ENCODE data around the gene BATF.
"Not testable (repeated sequence)": the region's sequence is repeated elsewhere in the genome, so short reads cannot be mapped to it uniquely, and the experiment has no call there.

BATF gene, protein sequence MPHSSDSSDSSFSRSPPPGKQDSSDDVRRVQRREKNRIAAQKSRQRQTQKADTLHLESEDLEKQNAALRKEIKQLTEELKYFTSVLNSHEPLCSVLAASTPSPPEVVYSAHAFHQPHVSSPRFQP

DNA sequence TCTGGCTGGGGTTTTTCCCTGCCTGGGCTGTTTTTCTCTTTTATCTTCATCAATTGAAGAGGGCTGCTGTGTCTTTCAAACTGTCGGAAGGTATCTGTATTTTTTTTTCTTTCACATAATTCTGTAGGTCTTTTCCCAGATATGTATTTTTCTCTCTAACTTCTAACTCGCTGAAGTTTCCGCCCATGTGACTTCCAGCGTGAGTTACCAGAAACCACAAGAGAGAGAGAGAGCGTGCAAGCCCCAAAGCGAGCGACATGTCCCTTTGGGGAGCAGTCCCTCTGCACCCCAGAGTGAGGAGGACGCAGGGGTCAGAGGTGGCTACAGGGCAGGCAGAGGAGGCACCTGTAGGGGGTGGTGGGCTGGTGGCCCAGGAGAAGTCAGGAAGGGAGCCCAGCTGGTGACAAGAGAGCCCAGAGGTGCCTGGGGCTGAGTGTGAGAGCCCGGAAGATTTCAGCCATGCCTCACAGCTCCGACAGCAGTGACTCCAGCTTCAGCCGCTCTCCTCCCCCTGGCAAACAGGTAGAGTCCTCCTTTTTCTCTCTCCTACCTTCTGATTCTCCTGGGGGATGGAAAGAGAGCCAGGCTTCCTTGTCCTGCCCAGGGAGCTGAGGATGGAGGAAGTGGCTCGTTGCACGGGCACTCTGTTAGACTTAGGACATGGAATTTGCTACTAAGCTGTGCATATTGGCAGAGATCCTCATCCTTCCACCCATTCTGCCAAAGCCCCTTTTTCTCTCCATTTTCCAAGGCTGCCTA, at the start of gene BATF:
Gene BATF, plus strand, starts transcription at position 246 of the 759 bp plus-strand sequence. Its CDS starts 214 bp downstream, at position 460.
- DNase-seq (ENCODE audit: low read depth) = no peak
- peaks cover 9% of the 10 kb centered on the region for H3K4me1 ChIP-seq (ENCODE audit: control insufficient read depth, insufficient read depth, low read length)

DNA sequence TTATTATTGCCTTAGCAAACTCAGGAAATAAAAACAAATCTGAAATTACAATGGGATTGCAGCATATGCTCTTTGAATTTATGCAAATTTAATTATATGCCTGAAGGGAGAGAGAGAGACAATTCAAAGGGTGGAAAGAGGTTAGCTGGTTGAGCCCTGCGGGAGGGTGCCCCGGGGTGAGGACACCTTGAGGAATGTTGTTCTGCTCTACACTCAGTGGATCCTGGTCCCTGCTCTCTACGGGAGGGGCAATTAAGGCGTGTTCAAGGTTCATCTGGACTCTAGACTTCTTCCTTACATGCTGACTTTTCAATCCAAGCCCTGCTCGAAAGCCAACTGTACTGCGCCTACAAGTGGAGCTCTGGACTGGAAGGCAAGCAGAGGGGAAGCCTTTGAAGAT, 48.1 kb upstream of the BATF start:
- not testable (repeated sequence) for H3K9ac ChIP-seq (ENCODE audit: low read length); H3K4me1 ChIP-seq (ENCODE audit: control insufficient read depth, insufficient read depth, low read length); H3K9me3 ChIP-seq (ENCODE audit: control insufficient read depth, low read length); H3K27me3 ChIP-seq (replicated peaks; ENCODE audit: control insufficient read depth, insufficient read depth, low read length); H3K4me3 ChIP-seq (ENCODE audit: low read length); DNase-seq (ENCODE audit: low read depth)
- H3K36me3 ChIP-seq (ENCODE audit: control insufficient read depth, insufficient read depth, low read length, severe bottlenecking) = peaks cover 78% of the 10 kb centered on the region

More for the DNA sequence above, at the start of gene BATF:
- no peaks in the 10 kb centered on the region for H3K36me3 ChIP-seq (ENCODE audit: control insufficient read depth, insufficient read depth, low read length, severe bottlenecking)
- H3K27me3 ChIP-seq (replicated peaks; ENCODE audit: control insufficient read depth, insufficient read depth, low read length) = no peaks in the 10 kb centered on the region
- H3K9ac ChIP-seq (ENCODE audit: low read length) = no peak within 1 kb of the TSS
- no peaks in the 10 kb centered on the region for H3K9me3 ChIP-seq (ENCODE audit: control insufficient read depth, low read length)
- H3K4me3 ChIP-seq (ENCODE audit: low read length) = no peak within 1 kb of the TSS

DNA sequence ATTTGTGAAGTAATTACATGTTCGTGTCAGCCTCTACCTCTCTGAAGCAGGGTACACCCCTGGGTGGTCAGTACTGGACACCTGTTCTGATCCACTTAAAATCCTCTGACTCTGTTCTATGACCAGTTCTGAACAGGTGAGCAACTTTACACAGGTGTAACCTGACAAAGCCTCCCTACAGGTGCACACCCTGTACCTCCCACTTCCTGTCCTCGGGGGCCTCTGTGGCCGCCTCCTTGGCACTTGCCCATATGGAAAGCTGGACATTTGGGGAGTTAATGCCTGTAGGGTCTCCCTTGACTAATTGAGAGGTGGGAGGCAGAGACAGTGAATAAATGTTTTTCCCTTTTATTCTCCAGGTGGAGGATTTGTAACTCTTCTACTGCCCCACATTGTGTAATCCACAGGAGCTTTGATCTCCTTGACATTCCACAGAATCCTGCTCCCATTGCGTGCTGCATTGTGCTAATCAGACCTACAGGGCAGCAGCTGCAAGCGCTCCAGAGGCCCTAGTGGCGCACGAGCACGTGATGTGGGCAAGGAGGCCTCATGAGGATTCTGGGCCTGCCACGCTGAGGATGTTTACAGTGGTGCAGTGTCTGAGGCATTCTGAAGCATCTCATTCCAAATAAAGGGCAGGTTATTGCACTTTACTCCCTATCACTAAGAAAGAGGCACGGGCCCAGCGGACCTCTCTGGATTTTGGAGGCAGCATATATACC, 45.8 kb upstream of the BATF start:
- no peak overlapping the region for H3K4me3 ChIP-seq (ENCODE audit: low read length)
- peaks cover 55% of the 10 kb centered on the region for H3K36me3 ChIP-seq (ENCODE audit: control insufficient read depth, insufficient read depth, low read length, severe bottlenecking)
- H3K4me1 ChIP-seq (ENCODE audit: control insufficient read depth, insufficient read depth, low read length) = no peaks in the 10 kb centered on the region
- no peaks in the 10 kb centered on the region for H3K9me3 ChIP-seq (ENCODE audit: control insufficient read depth, low read length)
- no peak overlapping the region for H3K9ac ChIP-seq (ENCODE audit: low read length)
- DNase-seq (ENCODE audit: low read depth) = no peak
- no peaks in the 10 kb centered on the region for H3K27me3 ChIP-seq (replicated peaks; ENCODE audit: control insufficient read depth, insufficient read depth, low read length)

DNA sequence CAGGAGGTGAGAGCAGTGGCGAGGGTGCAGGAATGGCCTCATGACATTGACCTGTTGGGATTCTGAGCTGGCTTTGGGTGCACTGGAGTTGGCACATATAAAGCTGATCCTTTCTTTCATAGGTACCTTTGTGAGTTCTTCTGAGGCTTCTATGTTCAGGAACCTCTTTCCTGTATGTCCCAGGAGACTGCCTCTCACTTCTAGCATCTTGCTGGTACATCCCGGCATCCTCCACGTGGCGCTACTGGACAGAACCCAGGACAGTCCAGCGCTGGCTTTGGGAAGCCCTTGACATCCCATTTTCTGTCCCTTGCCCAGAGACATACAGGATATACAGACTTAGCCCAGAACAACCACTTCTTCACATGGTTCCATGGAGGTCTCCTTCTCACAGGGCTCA, 44.4 kb upstream of the BATF start:
- no peaks in the 10 kb centered on the region for H3K9me3 ChIP-seq (ENCODE audit: control insufficient read depth, low read length)

DNA sequence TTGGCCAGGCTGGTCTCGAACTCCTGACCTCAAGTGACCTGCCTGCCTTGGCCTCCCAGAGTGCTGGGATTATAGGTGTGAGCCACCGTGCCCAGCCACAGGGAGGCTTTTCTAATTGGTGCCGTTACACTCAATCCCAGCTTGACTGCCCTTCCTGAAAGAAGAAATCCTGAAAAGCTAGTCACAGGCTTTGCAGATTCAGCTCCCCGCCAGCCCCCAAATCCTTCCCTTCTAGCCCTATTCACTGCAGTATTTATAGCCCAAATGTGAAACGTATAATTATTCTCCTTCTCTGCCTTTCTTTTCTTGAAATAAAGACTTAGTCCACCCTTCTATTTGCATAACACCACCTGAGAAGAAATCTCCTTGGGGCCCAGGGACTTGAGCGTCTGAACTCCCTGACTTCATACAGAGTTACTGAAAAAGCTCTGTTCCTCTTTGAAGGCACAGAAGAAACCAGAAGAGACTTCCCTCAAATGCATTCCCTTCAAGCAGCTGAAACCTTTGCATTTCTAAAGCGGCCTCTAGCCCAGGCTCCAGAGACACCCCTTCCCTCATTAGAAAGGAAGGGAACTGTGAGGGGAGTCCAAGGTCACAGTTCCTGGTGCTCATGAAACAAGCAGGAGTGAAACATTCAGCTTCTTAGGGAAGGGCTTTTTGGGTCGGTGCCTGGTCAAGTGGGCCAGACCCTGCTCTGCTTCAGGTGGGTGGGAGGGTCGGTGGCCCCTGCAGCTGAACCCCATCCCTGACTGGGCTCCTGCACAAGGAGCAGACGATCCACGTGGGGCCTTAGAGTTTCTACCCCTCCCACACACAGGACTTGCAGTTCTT, 42.3 kb upstream of the BATF start:
- H3K4me1 ChIP-seq (ENCODE audit: control insufficient read depth, insufficient read depth, low read length) = no peaks in the 10 kb centered on the region
- no peak overlapping the region for H3K4me3 ChIP-seq (ENCODE audit: low read length)
- no peak overlapping the region for H3K9ac ChIP-seq (ENCODE audit: low read length)
- H3K27me3 ChIP-seq (replicated peaks; ENCODE audit: control insufficient read depth, insufficient read depth, low read length) = no peaks in the 10 kb centered on the region
- H3K36me3 ChIP-seq (ENCODE audit: control insufficient read depth, insufficient read depth, low read length, severe bottlenecking) = peaks cover 21% of the 10 kb centered on the region
- no peaks in the 10 kb centered on the region for H3K9me3 ChIP-seq (ENCODE audit: control insufficient read depth, low read length)
- no peak for DNase-seq (ENCODE audit: low read depth)

More for the DNA sequence above, 44.4 kb upstream of the BATF start:
- H3K36me3 ChIP-seq (ENCODE audit: control insufficient read depth, insufficient read depth, low read length, severe bottlenecking) = peaks cover 40% of the 10 kb centered on the region
- no peaks in the 10 kb centered on the region for H3K27me3 ChIP-seq (replicated peaks; ENCODE audit: control insufficient read depth, insufficient read depth, low read length)
- H3K4me3 ChIP-seq (ENCODE audit: low read length) = no peak overlapping the region
- no peak for DNase-seq (ENCODE audit: low read depth)
- no peak overlapping the region for H3K9ac ChIP-seq (ENCODE audit: low read length)
- no peaks in the 10 kb centered on the region for H3K4me1 ChIP-seq (ENCODE audit: control insufficient read depth, insufficient read depth, low read length)

DNA sequence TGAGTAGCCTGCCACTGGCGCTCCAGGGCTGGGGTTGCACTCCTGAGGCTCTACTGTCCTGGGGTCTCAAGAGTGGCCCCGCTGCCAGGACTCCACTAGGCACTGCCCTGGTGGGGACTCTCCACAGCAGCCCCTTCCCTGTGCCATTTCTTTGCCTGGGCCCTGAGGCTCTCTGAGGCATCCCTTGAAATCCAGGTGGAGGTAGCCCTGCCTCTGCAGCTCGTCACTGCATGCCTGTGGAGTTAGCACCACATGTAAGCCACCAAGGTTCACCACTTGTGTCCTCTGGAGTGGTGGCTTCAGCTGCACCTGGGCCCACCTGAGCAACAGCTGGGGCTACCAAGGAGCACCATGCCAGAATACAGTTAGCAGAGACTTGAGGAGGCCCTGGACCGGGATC, 39.9 kb upstream of the BATF start:
- Histone ChIP-seq H3K9ac (ENCODE audit: low read length) (no peak overlapping the region), H3K9me3 (ENCODE audit: control insufficient read depth, low read length) (no peaks in the 10 kb centered on the region), H3K4me1 (ENCODE audit: control insufficient read depth, insufficient read depth, low read length) (no peaks in the 10 kb centered on the region), H3K4me3 (ENCODE audit: low read length) (no peak overlapping the region), H3K36me3 (ENCODE audit: control insufficient read depth, insufficient read depth, low read length, severe bottlenecking) (peaks cover under 1% of the 10 kb centered on the region), H3K27me3 (replicated peaks; ENCODE audit: control insufficient read depth, insufficient read depth, low read length) (peaks cover 4% of the 10 kb centered on the region)
- DNase-seq (ENCODE audit: low read depth) = no peak

DNA sequence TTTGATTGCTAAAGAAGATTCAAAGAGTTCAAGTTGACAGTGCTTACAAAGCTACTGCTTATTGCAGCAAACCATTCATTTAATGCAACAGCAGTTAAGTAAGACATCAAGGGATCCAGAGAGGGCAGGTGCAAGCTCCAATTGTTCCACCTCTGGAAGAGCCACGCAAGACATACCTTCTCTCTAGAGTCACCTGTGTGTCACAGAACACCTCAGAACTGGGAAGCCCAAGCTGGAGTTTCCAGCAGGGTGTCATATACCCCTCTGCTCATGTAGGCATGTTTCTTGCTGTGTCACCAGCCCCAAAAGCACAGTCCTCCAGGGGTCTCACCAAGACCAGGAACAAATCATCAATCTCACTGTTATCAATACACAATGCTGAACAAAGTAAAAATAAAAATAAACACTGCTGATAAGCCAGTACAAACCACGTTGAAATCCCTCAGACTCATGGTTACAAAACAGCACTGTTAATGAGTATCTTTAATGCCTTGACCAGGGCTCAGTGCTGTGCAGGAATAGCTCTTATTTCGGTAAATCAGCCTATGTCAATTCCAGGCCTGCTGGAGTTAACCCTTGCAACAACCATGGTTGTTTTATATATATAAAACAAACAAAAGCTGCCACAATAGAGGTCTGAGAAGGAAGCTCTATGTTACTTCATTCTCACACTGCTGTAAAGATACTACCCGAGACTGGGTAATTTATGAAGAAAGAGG, 37.4 kb upstream of the BATF start:
- Histone ChIP-seq H3K4me3 (ENCODE audit: low read length) (no peak overlapping the region), H3K9ac (ENCODE audit: low read length) (no peak overlapping the region), H3K9me3 (ENCODE audit: control insufficient read depth, low read length) (no peaks in the 10 kb centered on the region), H3K27me3 (replicated peaks; ENCODE audit: control insufficient read depth, insufficient read depth, low read length) (peaks cover 5% of the 10 kb centered on the region), H3K4me1 (ENCODE audit: control insufficient read depth, insufficient read depth, low read length) (no peaks in the 10 kb centered on the region), H3K36me3 (ENCODE audit: control insufficient read depth, insufficient read depth, low read length, severe bottlenecking) (no peaks in the 10 kb centered on the region)
- DNase-seq (ENCODE audit: low read depth) = no peak

DNA sequence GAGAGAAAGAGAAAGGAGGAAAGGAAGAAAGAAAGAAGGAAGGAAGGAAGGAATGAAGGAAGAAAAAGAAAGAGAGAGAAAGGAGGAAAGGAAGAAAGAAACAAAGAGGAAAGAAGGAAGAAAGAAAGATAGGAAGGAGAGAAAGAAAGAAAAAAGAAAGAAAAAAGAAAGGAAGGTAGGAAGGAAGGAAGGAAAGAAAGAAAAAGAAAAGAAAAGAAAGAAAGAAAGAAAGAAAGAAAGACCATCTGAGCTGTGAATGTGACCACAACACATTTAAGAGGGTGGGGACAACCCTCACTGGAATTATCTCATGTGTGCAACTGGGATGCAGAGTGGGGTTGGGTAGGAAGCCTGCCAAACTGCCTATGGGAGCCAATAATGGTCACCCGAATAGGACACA, 36.0 kb upstream of the BATF start:
- no peaks in the 10 kb centered on the region for H3K9me3 ChIP-seq (ENCODE audit: control insufficient read depth, low read length)
- H3K36me3 ChIP-seq (ENCODE audit: control insufficient read depth, insufficient read depth, low read length, severe bottlenecking) = no peaks in the 10 kb centered on the region
- H3K4me1 ChIP-seq (ENCODE audit: control insufficient read depth, insufficient read depth, low read length) = no peaks in the 10 kb centered on the region
- no peak overlapping the region for H3K9ac ChIP-seq (ENCODE audit: low read length)
- peaks cover 5% of the 10 kb centered on the region for H3K27me3 ChIP-seq (replicated peaks; ENCODE audit: control insufficient read depth, insufficient read depth, low read length)
- H3K4me3 ChIP-seq (ENCODE audit: low read length) = no peak overlapping the region
- DNase-seq (ENCODE audit: low read depth) = no peak

DNA sequence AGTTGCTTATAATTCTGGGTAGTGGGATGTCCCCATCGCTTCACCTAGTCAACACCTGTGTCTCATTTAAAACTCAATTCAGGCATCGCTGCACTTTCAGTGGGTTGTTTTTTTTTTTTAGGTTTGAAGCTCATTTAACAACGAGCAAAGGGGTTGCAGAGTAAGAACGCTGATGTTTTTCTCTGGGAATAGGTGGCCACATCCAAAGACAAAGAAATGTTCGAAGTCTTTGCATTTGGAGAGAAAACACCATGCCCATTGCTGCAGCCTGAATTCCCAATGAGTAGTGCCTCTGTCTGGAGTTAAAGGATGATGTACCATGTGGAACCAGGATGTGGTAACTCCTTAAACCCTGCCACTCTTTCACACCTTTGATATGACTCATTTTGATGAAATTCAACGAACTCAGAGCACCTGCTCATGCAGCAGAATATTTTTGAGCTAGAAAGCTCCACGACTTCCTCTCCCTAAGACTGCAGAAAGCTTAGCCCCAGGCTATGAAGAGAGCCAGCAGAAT, 35.1 kb upstream of the BATF start:
- Histone ChIP-seq H3K27me3 (replicated peaks; ENCODE audit: control insufficient read depth, insufficient read depth, low read length) (peaks cover 5% of the 10 kb centered on the region), H3K36me3 (ENCODE audit: control insufficient read depth, insufficient read depth, low read length, severe bottlenecking) (no peaks in the 10 kb centered on the region), H3K4me1 (ENCODE audit: control insufficient read depth, insufficient read depth, low read length) (no peaks in the 10 kb centered on the region), H3K4me3 (ENCODE audit: low read length) (no peak overlapping the region), H3K9ac (ENCODE audit: low read length) (no peak overlapping the region), H3K9me3 (ENCODE audit: control insufficient read depth, low read length) (no peaks in the 10 kb centered on the region)
- no peak for DNase-seq (ENCODE audit: low read depth)

DNA sequence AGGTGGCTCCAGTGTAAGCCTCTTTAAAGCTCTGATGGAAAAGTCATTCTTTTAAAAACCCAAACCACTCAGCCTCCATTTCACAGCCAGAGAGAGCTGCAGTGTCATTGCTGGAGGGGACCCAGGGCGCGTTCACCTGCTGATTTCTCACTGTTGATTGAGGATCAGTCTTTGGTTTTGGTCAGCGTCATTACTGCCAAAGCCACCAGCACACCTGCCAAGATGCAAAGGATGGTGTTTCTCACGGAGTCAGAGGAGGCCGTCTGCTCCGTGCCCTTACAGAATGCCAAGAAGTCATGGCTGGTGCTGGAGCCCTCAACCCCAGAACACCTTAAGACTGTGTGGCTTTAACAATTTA, 32.8 kb upstream of the BATF start:
- Histone ChIP-seq H3K27me3 (replicated peaks; ENCODE audit: control insufficient read depth, insufficient read depth, low read length) (peaks cover 5% of the 10 kb centered on the region), H3K36me3 (ENCODE audit: control insufficient read depth, insufficient read depth, low read length, severe bottlenecking) (no peaks in the 10 kb centered on the region), H3K9me3 (ENCODE audit: control insufficient read depth, low read length) (no peaks in the 10 kb centered on the region), H3K4me3 (ENCODE audit: low read length) (no peak overlapping the region), H3K4me1 (ENCODE audit: control insufficient read depth, insufficient read depth, low read length) (no peaks in the 10 kb centered on the region), H3K9ac (ENCODE audit: low read length) (no peak overlapping the region)
- DNase-seq (ENCODE audit: low read depth) = no peak

All from adipocyte (in vitro differentiated cells).